Tibial artery (tissue), 4 donors: ENCODE data around the gene ANP32A.

Experiments
- DNase-seq, 2 donors: peaks; one replicate each; pipeline ENCODE4 v3.0.0-alpha.2; 2019
- H3K27ac ChIP-seq, 2 donors: fragments of 200-600 bp; sonication (generic) in 1 of 2; 1 replicate in 1 of 2; 2 replicates in 1 of 2; pipeline ENCODE4 v1.5.1; 2018 to 2019; ENCODE audit warnings: mild to moderate bottlenecking in 1 of 2
- H3K27me3 ChIP-seq, 2 donors: fragments of 200-600 bp; sonication (generic) in 1 of 2; one replicate each; pipeline versions ENCODE4 v1.5.1 to v1.6.0; 2016 to 2019
- H3K36me3 ChIP-seq, 3 donors: fragments of 200-600 bp; sonication (generic) in 2 of 3; one replicate each; pipeline ENCODE4 v1.5.1; 2016 to 2019; ENCODE audit warnings: mild to moderate bottlenecking in 2 of 3
- H3K4me1 ChIP-seq, 4 donors: fragments of 200-600 bp; sonication (generic) in 2 of 4; 1 replicate in 3 of 4; 2 replicates in 1 of 4; pipeline ENCODE4 v1.5.1; 2016 to 2019
- H3K4me3 ChIP-seq, 2 donors: fragments of 200-600 bp; sonication (generic) in 1 of 2; 1 replicate in 1 of 2; 2 replicates in 1 of 2; pipeline ENCODE4 v1.5.1; 2018 to 2019; ENCODE audit warnings: mild to moderate bottlenecking in 2 of 2
- H3K9me3 ChIP-seq, 3 donors: fragments of 200-600 bp; sonication (generic) in 1 of 3; one replicate each; pipeline ENCODE4 v1.5.1; 2016 to 2019
- CTCF ChIP-seq, 2 experiments: fragments of 200-600 bp in 1 of 2; fragments of 450-650 bp in 1 of 2; IDR thresholded peaks; one replicate each; pipeline ENCODE4 v1.5.1; 2017 to 2019; ENCODE audit warnings: antibody characterized with exemption in 2 of 2, mild to moderate bottlenecking in 1 of 2, moderate library complexity in 1 of 2
- intact Hi-C: fragments of 100-400 bp; cut with DNase I; formaldehyde crosslinking; loops from one replicate; pipeline ENCODE4 v1.15.0; 2023; ENCODE audit warnings: low total_unique reads

The ANP32A gene

GRCh38 chr15:68851971-68852370 is 31.3 kb upstream of the ANP32A start:
- peaks cover 0 to 5% of the 10 kb centered on the region in 2 donors for H3K27me3 ChIP-seq
- peaks cover 0 to 10% (median 4%) of the 10 kb centered on the region in 3 donors for H3K9me3 ChIP-seq
- no peak overlapping the region for H3K4me3 ChIP-seq
- intact Hi-C loops, result no loop called here
- TF ChIP-seq CTCF (IDR thresholded peaks at IDR 0.05), result no peak
- no peak for DNase-seq
- H3K27ac ChIP-seq, result no peak overlapping the region
- H3K4me1 ChIP-seq, result no peaks in the 10 kb centered on the region
- H3K36me3 ChIP-seq, result no peaks in the 10 kb centered on the region

GRCh38 chr15:68849497-68849896 is 28.8 kb upstream of the ANP32A start:
- DNase-seq, result no peak
- TF ChIP-seq CTCF (IDR thresholded peaks at IDR 0.05), result no peak
- Histone ChIP-seq H3K4me1 (no peaks in the 10 kb centered on the region), H3K36me3 (no peaks in the 10 kb centered on the region), H3K9me3 (no peaks in the 10 kb centered on the region), H3K4me3 (no peak overlapping the region), H3K27ac (no peak overlapping the region), H3K27me3 (peaks cover 0 to 17% of the 10 kb centered on the region in 2 donors)
- intact Hi-C loops, result no loop called here

- peaks cover 0 to 39% of the 10 kb centered on the region in 2 donors for H3K27me3 ChIP-seq
- H3K4me3 ChIP-seq, result no peak overlapping the region
- no peaks in the 10 kb centered on the region for H3K9me3 ChIP-seq
- peaks cover 0 to 7% (median 3%) of the 10 kb centered on the region in 4 donors for H3K4me1 ChIP-seq
- H3K27ac ChIP-seq, result no peak overlapping the region
- DNase-seq, result no peak
- intact Hi-C loops, result no loop called here
- no peak for TF ChIP-seq CTCF (IDR thresholded peaks at IDR 0.05)
- H3K36me3 ChIP-seq, result no peaks in the 10 kb centered on the region
Measured at GRCh38 chr15:68846851-68847439, 26.2 kb upstream of the ANP32A start.

- H3K4me1 ChIP-seq, result peaks cover 0 to 7% (median 3%) of the 10 kb centered on the region in 4 donors
Measured at GRCh38 chr15:68844856-68845550, 24.3 kb upstream of the ANP32A start.

More at GRCh38 chr15:68844856-68845550, 24.3 kb upstream of the ANP32A start:
- no peak for DNase-seq
- TF ChIP-seq CTCF (IDR thresholded peaks at IDR 0.05), result no peak
- intact Hi-C loops, result no loop called here
- H3K27me3 ChIP-seq, result peaks cover 0 to 49% of the 10 kb centered on the region in 2 donors
- H3K9me3 ChIP-seq, result no peaks in the 10 kb centered on the region
- H3K4me3 ChIP-seq, result no peak overlapping the region
- H3K36me3 ChIP-seq, result no peaks in the 10 kb centered on the region
- no peak overlapping the region for H3K27ac ChIP-seq
